ENCODE results near the gene TSC22D1.

Gene TSC22D1

GRCh38 chr13:44465318-44465717, 110.8 kb downstream of the TSC22D1 start:
- no peak overlapping the region for H3K4me2 ChIP-seq (ENCODE audit: low read depth, low read length)
- H3K4me3 ChIP-seq (ENCODE audit: low read length): no peak overlapping the region
- H3K27me3 ChIP-seq (replicated peaks; ENCODE audit: insufficient read depth, low read length): no peaks in the 10 kb centered on the region
- no peaks in the 10 kb centered on the region for H3F3A ChIP-seq (ENCODE audit: insufficient read depth, low read length)
- no peak for DNase-seq
- H2AFZ ChIP-seq (ENCODE audit: low read length): no peak overlapping the region
- H3K79me2 ChIP-seq (ENCODE audit: low read length): no peaks in the 10 kb centered on the region
- no peak overlapping the region for H3K9ac ChIP-seq (ENCODE audit: low read length)
- H3K27ac ChIP-seq (ENCODE audit: low read length): no peak overlapping the region
- no peaks in the 10 kb centered on the region for H3K9me3 ChIP-seq (replicated peaks; ENCODE audit: insufficient read depth, low read length)
- H3K9me2 ChIP-seq (replicated peaks; ENCODE audit: insufficient read depth, low read length): no peaks in the 10 kb centered on the region
- no peaks in the 10 kb centered on the region for H4K20me1 ChIP-seq (ENCODE audit: insufficient read depth, low read length)
- no peaks in the 10 kb centered on the region for H3K4me1 ChIP-seq (ENCODE audit: low read length)
- TF ChIP-seq EZH2 (optimal IDR thresholded peaks at IDR 0.05; ENCODE audit: low read depth, low read length): no peak
- TF ChIP-seq EZH2phosphoT487 (IDR thresholded peaks at IDR 0.05; ENCODE audit: low read length): no peak
- TF ChIP-seq CTCF (IDR thresholded peaks at IDR 0.05; ENCODE audit: low read length): no peak
- no peaks in the 10 kb centered on the region for H3K36me3 ChIP-seq (replicated peaks; ENCODE audit: insufficient read depth, low read length)

- Histone ChIP-seq H3K36me3 (replicated peaks; ENCODE audit: insufficient read depth, low read length) (no peaks in the 10 kb centered on the region), H3K27ac (ENCODE audit: low read length) (no peak overlapping the region), H3K9me3 (replicated peaks; ENCODE audit: insufficient read depth, low read length) (no peaks in the 10 kb centered on the region), H3F3A (ENCODE audit: insufficient read depth, low read length) (no peaks in the 10 kb centered on the region), H3K4me3 (ENCODE audit: low read length) (no peak overlapping the region), H3K4me1 (ENCODE audit: low read length) (no peaks in the 10 kb centered on the region), H3K79me2 (ENCODE audit: low read length) (no peaks in the 10 kb centered on the region), H3K9ac (ENCODE audit: low read length) (no peak overlapping the region), H3K27me3 (replicated peaks; ENCODE audit: insufficient read depth, low read length) (no peaks in the 10 kb centered on the region), H2AFZ (ENCODE audit: low read length) (no peak overlapping the region), H3K4me2 (ENCODE audit: low read depth, low read length) (no peak overlapping the region), H3K9me2 (replicated peaks; ENCODE audit: insufficient read depth, low read length) (no peaks in the 10 kb centered on the region), H4K20me1 (ENCODE audit: insufficient read depth, low read length) (no peaks in the 10 kb centered on the region)
- no peak for TF ChIP-seq EZH2phosphoT487 (IDR thresholded peaks at IDR 0.05; ENCODE audit: low read length)
- TF ChIP-seq EZH2 (optimal IDR thresholded peaks at IDR 0.05; ENCODE audit: low read depth, low read length): no peak
- no peak for TF ChIP-seq CTCF (IDR thresholded peaks at IDR 0.05; ENCODE audit: low read length)
- DNase-seq: no peak
These were observed 111.7 kb downstream of the TSC22D1 start for GRCh38 chr13:44464471-44464870.

GRCh38 chr13:44463759-44464158, 112.4 kb downstream of the TSC22D1 start:
- H3K27ac ChIP-seq (ENCODE audit: low read length): no peak overlapping the region
- no peak for DNase-seq
- H3K79me2 ChIP-seq (ENCODE audit: low read length): no peaks in the 10 kb centered on the region

More at GRCh38 chr13:44463759-44464158, 112.4 kb downstream of the TSC22D1 start:
- H3K36me3 ChIP-seq (replicated peaks; ENCODE audit: insufficient read depth, low read length): no peaks in the 10 kb centered on the region
- no peak overlapping the region for H2AFZ ChIP-seq (ENCODE audit: low read length)
- H3K4me3 ChIP-seq (ENCODE audit: low read length): no peak overlapping the region
- no peaks in the 10 kb centered on the region for H3F3A ChIP-seq (ENCODE audit: insufficient read depth, low read length)
- no peaks in the 10 kb centered on the region for H3K4me1 ChIP-seq (ENCODE audit: low read length)
- no peaks in the 10 kb centered on the region for H3K9me3 ChIP-seq (replicated peaks; ENCODE audit: insufficient read depth, low read length)
- TF ChIP-seq EZH2phosphoT487 (IDR thresholded peaks at IDR 0.05; ENCODE audit: low read length) (no peak), CTCF (IDR thresholded peaks at IDR 0.05; ENCODE audit: low read length) (no peak), EZH2 (optimal IDR thresholded peaks at IDR 0.05; ENCODE audit: low read depth, low read length) (no peak)
- no peaks in the 10 kb centered on the region for H4K20me1 ChIP-seq (ENCODE audit: insufficient read depth, low read length)
- H3K9me2 ChIP-seq (replicated peaks; ENCODE audit: insufficient read depth, low read length): no peaks in the 10 kb centered on the region
- no peak overlapping the region for H3K4me2 ChIP-seq (ENCODE audit: low read depth, low read length)
- H3K9ac ChIP-seq (ENCODE audit: low read length): no peak overlapping the region
- no peaks in the 10 kb centered on the region for H3K27me3 ChIP-seq (replicated peaks; ENCODE audit: insufficient read depth, low read length)

All from MM.1S (cell line).